Erythroblast (primary cell): ENCODE data around the gene SRPRA.

ENCODE experiments used
- GATA1 ChIP-seq: IDR thresholded peaks from 2 replicates; pipeline ENCODE4 v1.6.1; 2011; ENCODE audit warnings: low read depth, mild to moderate bottlenecking, control low read depth, low read length, moderate library complexity
- POLR2A ChIP-seq: IDR thresholded peaks from 2 replicates; pipeline ENCODE4 v1.6.1; 2011; ENCODE audit warnings: mild to moderate bottlenecking, low read length

DNA sequence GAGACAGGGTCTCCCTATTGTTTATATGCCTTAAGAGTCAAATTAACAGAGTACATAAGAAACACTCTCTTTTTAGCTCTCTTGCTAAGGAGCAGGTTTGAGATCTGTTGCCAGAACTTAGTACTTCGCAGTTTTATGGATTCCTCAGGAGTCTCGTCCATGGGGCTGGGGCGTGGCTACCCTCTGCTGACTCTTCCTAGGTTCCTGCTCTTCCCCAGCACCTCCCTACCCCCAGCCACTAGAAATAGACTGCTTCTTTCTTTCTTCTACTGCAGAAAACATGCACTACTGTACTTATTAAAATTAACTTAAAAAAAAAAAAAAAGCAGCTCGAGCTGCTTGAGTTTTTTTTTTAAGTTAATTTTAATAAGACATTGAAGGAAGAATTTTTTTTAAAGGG lies 49.1 kb downstream of the SRPRA start:
- TF ChIP-seq POLR2A = no peak
- no peak for TF ChIP-seq GATA1
